ENCODE measurements around the gene PAX7. TPM values are rescaled to one million over a fixed set of nuclear protein-coding genes. Genes with fewer than 3 reads are reported as not detected.

PAX7 gene
- total RNA-seq, 1 experiment from 2014 or later: 0.24 TPM

- Mint-ChIP-seq H3K4me3 (no peak overlapping the region), H3K27me3 (ENCODE audit: low read depth) (peaks cover 41% of the 10 kb centered on the region), H3K27ac (no peak overlapping the region), H3K4me1 (peaks cover 23% of the 10 kb centered on the region), H3K36me3 (no peaks in the 10 kb centered on the region), H3K9me3 (no peaks in the 10 kb centered on the region)
- ChIA-PET CTCF (interaction anchor here (0.8 to 1.5 kb wide), 7 partner anchors 12 to 152 kb away, joined by 3 to 12 read pairs (median 3); no protein-coding TSS in a partner anchor), POLR2A (no interaction called here)
- no peak for DNase-seq (ENCODE audit: low spot score)
- no peak for ATAC-seq
- no peak for TF ChIP-seq TP53 (CRISPR knock-in tag; IDR thresholded peaks at IDR 0.05)
- no peak for TF ChIP-seq FOXJ3 (CRISPR knock-in tag; IDR thresholded peaks at IDR 0.05; ENCODE audit: borderline replicate concordance)
- no peak for TF ChIP-seq TEAD4 (CRISPR knock-in tag; IDR thresholded peaks at IDR 0.05)
- TF ChIP-seq, protein P1, sequence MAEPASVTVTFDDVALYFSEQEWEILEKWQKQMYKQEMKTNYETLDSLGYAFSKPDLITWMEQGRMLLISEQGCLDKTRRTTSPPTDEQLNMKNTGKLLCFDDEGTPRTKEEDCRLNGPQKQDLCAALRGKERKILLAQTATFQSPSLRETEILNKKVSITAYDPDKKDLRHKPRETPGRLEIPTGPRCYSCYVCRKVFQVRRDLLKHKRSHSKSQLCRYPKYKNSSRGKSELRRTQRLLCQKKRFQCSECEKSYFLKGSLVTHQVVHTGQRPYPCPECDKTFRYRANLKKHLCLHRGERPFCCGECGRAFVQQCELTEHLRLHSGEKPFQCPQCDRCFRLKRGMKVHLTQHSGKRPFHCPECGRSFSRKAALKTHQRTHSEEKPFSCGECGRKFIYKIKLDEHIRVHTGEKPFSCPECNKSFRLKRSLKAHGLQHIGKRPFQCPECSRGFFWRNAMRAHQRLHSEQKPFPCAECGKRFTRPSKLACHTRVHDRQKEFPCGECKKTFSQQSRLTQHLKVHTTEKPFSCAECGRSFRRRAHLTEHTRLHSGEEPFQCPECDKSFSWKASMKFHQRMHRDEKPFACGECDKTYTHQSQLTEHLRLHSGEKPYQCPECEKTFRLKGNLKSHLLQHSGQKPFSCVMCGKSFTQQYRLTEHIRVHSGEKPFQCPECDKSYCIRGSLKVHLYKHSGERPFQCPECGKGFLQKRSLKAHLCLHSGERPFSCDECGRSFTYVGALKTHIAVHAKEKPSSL (CRISPR knock-in tag; conservative IDR thresholded peaks at IDR 0.05): no peak
- no peak for TF ChIP-seq AR (CRISPR knock-in tag; IDR thresholded peaks at IDR 0.05)
- no peak for TF ChIP-seq MAX (CRISPR knock-in tag; IDR thresholded peaks at IDR 0.05)
- TF ChIP-seq CREB1 (CRISPR knock-in tag; IDR thresholded peaks at IDR 0.05): no peak
- TF ChIP-seq MXD4 (CRISPR knock-in tag; IDR thresholded peaks at IDR 0.05; ENCODE audit: borderline replicate concordance): no peak
- TF ChIP-seq ZSCAN18 (CRISPR knock-in tag; IDR thresholded peaks at IDR 0.05): no peak
- TF ChIP-seq, protein P2, sequence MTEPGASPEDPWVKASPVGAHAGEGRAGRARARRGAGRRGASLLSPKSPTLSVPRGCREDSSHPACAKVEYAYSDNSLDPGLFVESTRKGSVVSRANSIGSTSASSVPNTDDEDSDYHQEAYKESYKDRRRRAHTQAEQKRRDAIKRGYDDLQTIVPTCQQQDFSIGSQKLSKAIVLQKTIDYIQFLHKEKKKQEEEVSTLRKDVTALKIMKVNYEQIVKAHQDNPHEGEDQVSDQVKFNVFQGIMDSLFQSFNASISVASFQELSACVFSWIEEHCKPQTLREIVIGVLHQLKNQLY (CRISPR knock-in tag; IDR thresholded peaks at IDR 0.05): no peak
- TF ChIP-seq, protein P3, sequence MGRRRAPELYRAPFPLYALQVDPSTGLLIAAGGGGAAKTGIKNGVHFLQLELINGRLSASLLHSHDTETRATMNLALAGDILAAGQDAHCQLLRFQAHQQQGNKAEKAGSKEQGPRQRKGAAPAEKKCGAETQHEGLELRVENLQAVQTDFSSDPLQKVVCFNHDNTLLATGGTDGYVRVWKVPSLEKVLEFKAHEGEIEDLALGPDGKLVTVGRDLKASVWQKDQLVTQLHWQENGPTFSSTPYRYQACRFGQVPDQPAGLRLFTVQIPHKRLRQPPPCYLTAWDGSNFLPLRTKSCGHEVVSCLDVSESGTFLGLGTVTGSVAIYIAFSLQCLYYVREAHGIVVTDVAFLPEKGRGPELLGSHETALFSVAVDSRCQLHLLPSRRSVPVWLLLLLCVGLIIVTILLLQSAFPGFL (CRISPR knock-in tag; IDR thresholded peaks at IDR 0.05; ENCODE audit: borderline replicate concordance): no peak
- TF ChIP-seq CREM (CRISPR knock-in tag; IDR thresholded peaks at IDR 0.05): no peak
Measured at GRCh38 chr1:18668750-18669404, 38.2 kb downstream of the PAX7 start.

DNA sequence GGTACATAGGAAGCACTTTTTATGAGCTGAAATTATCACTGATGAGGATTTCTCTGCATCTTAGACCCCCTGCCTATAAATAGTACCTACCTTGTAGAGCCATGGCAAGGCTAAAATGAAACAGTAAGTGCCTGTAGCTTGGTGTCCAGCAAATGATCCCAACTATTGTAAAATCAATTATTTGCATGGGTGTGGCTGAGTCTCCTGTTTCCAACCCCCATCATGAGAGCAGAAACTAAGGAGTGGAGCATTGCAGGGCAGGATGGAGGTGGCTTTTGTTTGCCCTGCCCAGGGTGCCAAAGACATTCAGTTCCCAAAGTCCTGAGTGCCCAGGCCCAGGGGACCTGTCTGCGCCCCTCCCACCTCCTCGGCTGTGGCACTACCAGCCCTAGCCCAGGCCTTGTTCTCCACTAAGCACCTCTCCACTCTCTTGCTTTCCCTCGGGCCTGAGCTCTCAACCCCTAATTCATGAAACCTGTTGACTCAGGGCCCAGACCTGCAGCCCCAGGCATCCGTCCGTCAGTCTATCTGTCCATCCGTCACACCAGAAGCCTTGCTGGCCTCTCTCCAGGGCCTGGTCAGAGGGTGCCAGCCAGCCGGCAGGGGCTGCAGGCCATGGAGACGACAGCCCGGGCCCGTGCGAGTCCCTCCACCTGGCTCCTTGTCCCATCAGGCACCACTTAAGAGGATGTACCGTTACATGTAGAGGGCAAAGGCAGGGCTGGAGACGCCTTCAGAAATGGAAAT lies 39.6 kb downstream of the PAX7 start:
- Mint-ChIP-seq H3K4me3 (no peak overlapping the region), H3K4me1 (peaks cover 37% of the 10 kb centered on the region), H3K27ac (no peak overlapping the region), H3K27me3 (ENCODE audit: low read depth) (peaks cover 45% of the 10 kb centered on the region), H3K9me3 (no peaks in the 10 kb centered on the region), H3K36me3 (no peaks in the 10 kb centered on the region)
- ATAC-seq (no peak), DNase-seq (ENCODE audit: low spot score) (no peak)
- ChIA-PET CTCF (interaction anchor here (1.1 to 2.0 kb wide), 4 partner anchors 8 to 206 kb away, joined by 3 to 12 read pairs (median 4); no protein-coding TSS in a partner anchor), POLR2A (no interaction called here)
- TF ChIP-seq, protein P4, sequence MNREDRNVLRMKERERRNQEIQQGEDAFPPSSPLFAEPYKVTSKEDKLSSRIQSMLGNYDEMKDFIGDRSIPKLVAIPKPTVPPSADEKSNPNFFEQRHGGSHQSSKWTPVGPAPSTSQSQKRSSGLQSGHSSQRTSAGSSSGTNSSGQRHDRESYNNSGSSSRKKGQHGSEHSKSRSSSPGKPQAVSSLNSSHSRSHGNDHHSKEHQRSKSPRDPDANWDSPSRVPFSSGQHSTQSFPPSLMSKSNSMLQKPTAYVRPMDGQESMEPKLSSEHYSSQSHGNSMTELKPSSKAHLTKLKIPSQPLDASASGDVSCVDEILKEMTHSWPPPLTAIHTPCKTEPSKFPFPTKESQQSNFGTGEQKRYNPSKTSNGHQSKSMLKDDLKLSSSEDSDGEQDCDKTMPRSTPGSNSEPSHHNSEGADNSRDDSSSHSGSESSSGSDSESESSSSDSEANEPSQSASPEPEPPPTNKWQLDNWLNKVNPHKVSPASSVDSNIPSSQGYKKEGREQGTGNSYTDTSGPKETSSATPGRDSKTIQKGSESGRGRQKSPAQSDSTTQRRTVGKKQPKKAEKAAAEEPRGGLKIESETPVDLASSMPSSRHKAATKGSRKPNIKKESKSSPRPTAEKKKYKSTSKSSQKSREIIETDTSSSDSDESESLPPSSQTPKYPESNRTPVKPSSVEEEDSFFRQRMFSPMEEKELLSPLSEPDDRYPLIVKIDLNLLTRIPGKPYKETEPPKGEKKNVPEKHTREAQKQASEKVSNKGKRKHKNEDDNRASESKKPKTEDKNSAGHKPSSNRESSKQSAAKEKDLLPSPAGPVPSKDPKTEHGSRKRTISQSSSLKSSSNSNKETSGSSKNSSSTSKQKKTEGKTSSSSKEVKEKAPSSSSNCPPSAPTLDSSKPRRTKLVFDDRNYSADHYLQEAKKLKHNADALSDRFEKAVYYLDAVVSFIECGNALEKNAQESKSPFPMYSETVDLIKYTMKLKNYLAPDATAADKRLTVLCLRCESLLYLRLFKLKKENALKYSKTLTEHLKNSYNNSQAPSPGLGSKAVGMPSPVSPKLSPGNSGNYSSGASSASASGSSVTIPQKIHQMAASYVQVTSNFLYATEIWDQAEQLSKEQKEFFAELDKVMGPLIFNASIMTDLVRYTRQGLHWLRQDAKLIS (CRISPR knock-in tag; IDR thresholded peaks at IDR 0.05; ENCODE audit: borderline replicate concordance): no peak
- no peak for TF ChIP-seq CDX4 (CRISPR knock-in tag; IDR thresholded peaks at IDR 0.05; ENCODE audit: borderline replicate concordance)
- TF ChIP-seq NR1H2 (CRISPR knock-in tag; IDR thresholded peaks at IDR 0.05): no peak
